GM21447 (cell line): ENCODE results near the gene LRRC71.

Experiments used
- ATAC-seq: cut with Tn5 transposase; IDR thresholded peaks from one replicate; pipeline ENCODE4 v1.9.1; 2021; ENCODE audit not compliant: unreplicated experiment

LRRC71 gene

DNA sequence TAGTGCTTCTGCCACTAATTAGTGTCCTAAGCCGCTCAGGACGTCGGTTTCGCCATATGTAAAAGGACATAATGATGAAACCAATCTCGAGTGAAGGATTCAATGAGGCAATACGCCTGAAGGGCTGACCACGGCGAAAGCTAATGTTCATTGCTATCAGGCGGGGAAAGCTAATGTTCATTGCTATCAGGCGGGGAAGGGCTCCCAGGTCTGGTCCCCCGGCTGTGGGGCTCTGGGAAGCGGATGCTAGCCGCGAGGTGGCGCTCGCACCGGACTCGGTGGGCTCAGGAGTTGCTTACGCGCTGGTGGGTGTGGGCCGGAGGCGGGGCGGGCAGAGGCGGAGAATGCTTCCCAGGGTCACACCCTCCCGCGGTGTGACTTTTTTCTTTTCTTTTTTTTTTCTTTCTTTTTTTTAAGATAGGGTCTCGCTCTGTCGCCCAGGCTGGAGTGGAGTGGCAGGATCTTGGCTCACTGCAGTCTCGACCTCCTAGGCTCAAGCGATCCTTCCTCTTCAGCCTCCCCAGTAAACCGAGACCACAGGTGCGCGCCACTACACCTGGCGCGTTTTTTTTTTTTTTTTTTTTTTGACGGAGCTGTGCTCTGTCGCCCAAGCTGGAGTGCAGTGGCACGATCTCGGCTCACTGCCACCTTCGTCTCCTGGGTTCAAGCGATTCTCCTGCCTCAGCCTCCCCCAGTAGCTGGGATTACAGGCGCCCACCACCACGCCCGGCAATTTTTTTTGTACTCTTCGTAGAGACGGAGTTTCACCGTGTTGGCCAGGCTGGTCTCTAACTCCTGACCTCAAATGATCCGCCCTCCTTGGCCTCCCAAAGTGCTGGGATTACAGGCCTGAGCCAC lies 28.0 kb upstream of the LRRC71 start:
- peak; percentile 79 for ATAC-seq

DNA sequence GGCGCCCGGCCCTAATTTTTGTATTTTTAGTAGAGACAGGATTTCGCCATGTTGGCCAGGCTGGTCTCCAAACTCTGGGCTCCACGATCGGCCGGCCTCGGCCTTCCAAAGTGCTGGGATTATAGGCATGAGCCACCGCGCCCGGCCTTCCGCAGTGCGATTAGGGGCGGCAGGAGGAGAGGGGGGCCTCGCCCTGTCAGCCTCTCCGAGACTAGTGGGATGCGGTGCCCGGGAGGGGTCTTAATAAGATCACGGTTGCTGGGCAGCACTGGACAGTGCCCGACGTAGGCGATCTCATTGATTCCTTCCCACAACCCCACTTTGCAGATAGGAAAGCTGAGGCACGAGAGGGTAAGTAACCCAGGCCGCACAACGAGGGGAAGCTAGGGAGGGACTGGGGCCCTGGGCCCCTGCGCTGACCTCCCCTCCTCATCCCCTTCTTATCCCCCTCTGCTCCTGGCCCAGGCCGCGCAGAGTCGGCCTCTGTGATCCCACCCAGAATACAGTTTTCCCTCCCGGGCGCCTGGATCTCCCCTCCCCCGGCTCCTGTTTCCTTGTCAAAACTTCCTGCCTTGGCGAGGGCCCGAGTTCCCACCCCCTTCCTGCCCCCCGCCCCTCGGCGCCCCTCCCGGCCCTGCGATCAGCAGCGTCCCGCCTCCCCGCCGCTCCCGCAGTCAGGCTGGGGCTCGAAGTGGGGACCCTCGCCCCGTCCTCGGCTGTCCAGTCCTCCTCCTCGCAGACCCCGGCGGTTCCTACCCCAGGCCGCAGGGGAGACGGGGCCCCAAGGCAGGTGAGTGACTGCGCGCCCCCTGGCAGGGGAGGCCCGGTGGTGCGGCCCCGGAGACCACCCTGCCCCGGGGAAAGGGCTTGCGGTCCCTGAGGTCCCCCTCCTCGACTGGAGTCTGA lies 27.1 kb upstream of the LRRC71 start, which contains the start of gene PEAR1:
TSS of gene PEAR1 (plus strand) at position 671 of the 906 bp plus-strand sequence. CDS start 10,209 bp downstream, outside the sequence.
- no peak for ATAC-seq

DNA sequence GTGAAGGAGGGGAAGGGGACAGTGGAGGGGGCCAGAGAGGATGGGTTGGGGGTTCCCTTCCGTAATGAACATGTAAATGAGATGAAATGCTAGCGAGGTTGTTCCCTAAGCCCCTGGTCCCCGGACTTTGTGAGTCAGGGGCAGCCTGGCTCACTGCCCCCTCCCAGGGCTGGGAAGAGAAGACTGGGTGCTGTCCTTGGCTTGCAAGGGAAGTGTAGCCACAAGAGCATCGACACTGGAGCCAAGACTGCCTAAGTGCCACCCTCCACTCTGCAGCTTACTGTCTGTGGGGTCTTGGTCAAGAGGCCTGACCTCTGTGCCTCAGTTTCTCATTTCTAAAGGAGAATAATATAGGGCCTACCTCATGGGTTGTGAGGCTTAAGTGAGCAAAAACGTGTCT lies 26.4 kb upstream of the LRRC71 start:
- ATAC-seq: no peak

DNA sequence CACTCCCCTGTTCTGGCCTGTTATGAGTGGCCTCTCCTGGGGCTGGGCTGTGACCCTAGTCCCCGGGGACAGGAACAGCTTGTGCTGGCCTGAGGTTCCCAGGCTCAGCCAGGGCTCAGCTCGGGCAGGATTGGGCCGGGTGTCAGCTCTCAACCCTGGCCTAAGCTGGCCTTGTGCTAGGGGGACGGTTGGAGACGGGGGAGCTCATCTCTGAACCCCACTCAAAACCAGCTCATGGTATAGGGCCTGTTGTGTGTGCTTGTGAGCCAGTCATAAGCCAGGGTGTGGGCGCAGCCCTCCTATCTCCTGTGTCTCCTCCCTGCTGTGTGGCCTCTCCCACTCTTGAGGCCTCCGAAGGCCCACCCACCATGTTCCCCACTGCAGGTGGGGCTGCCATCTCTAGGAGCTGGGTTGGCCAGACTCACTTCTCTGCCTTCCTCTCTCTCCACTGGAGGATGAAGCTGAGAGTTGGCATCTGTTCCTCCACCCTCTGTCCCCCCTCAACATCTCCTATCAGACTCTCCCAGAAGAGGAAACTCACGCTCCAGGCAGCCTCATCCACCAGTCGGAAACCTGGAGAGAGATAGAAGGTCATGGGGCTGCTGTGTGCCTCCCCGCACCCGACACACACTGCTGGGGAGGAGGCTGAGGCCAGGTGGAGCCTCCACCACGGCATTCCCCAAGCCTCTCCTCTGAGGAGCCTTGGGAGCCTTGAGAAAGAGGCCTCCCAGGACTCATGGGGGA lies 25.5 kb upstream of the LRRC71 start:
- ATAC-seq: no peak

DNA sequence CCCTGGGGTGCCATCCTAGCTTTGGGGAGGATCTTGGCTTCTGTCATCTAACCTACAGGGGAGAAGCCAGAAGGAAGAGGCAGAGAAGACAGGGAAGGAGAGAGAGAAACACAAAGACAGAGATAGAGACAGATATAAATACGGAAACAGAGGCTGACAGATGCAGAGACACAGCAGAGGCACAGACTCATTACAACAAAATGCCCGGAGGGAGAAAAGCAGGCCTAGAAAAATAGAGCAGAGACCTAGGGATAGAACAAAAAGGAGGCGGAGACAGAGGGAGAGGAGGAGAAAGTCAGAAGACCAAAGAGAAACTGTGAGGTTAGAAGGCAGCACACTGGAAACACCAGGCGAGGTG lies 25.0 kb upstream of the LRRC71 start:
- ATAC-seq: no peak

DNA sequence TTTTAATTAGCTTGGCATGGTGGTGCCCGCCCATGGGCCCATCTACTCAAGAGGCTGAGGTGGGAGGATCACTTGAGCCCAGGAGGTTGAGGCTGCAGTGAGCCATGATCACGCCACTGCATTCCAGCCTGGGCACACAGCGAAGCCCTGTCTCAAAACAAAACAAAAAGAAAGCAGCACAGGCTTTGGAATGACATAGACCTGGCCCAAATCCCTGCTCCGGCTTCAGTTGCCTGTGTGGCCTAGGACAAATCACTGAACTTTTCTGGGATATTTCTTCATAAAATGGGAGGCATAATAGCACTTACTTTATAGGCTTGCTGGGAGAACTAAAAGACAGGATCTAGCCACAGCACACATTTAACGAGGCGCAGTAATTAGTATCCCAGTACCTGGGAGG lies 24.5 kb upstream of the LRRC71 start:
- no peak for ATAC-seq

DNA sequence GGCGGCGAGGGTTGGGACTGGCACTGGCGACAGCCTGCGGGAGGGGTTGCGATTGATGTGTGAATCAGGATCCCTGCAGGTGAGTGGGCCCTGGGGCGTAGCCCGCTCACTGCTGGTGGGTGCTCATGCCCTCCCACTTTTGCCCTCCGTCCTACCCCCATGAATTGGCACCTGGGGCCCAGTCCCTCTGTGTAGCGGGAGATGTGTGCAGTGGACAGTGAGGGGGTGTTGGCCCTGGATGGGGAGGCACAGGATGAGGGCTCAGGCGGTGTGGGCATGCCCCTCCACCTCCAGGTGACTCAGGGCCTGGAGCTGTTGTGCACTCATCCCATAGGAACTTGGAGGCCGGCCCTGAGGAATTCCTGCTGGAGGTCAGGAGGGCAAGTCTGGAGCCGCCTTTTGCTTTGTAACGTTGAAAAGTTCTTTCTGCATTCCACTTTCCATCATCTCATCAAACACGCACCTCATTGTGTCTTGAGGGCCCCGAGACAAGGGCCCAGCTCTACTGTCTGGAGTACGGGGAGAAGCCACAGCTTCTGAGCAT lies 23.9 kb upstream of the LRRC71 start:
- no peak for ATAC-seq

DNA sequence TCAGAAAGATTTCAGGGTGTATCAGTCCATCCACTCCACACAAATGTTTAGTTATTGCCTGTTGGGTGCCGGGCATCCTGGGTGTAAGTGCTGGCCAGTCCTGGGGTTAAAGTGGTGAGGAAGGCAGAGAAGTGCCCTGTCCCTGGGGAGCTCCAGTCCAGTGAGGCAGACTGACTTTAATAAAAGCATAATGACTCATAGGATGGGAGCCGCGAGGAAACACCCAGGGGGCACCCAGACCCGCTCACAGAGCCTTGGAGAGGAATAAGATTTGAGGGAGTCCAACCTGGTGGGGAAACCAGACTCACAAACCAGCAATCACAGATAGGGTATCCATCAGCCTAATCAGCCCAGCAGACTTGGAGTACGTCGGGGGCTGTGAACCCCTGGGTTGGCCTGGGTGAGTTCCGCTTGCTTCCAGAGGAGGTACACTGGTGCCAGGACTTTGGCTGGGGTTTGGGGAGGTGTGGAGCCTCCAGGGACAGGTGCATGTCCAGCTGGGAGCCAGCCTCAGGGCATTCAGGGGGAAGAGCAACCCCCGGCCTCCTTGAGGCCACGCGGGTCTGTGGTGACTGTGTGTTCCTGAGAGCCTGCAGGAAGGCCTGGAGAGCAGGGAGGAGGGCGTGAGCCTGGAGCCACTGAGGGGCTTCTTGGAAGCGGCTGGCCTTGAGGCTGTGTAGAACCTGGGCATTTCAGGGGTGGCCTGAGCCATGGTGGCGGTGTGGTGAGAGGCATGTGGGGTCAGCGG lies 23.2 kb upstream of the LRRC71 start:
- no peak for ATAC-seq

DNA sequence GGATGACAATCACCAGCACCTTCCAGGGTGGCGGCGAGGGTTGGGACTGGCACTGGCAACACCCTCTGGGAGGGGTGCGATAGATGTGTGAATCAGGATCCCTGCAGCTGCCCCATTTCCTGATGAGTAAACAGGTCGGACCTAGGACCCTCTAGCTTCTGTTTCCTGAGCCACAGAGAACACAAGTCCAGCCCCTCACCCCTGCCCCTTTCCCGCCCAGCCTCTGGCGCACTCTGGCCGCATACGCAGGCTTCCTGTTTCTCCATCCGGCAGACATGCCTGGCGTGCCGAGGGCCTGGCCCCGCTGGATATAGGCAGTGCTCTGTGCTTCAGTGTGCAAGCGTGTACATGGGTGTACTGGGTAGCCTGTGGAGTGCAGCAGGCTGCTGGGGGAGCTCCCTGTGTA lies 22.3 kb upstream of the LRRC71 start:
- no peak for ATAC-seq

DNA sequence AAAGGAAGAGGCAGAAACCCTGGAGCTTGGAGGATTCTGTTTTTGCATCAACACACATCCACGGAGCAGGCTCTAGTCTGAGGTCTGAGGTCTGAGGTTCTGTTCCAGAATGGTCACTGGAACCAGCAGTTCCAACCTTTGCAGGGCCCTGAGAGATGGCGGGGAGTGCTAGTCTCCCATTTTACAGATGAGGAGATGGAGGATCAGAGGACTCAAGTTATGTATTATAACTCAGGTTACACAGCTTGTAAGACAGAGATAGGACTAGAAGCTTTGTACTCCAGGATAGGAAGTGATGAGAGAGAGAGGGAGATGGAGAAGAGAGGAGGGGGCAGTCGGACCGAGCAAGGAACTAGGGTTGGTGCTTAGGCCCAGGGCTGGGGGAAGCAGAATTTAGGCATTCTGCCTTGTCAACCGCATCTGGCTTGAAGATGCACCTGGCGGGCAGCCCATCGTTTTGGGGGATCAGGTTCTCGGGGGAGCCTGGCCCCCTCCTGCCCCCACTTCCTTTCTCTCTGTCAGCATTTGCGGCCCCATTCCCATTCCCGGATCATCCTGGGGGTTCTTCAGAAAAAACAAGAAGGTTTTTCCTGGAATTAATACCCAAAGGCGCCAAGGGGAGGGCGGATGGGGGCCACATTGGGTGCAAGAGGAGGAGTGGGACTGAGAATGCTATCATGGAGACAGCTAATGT lies 21.3 kb upstream of the LRRC71 start:
- no peak for ATAC-seq

DNA sequence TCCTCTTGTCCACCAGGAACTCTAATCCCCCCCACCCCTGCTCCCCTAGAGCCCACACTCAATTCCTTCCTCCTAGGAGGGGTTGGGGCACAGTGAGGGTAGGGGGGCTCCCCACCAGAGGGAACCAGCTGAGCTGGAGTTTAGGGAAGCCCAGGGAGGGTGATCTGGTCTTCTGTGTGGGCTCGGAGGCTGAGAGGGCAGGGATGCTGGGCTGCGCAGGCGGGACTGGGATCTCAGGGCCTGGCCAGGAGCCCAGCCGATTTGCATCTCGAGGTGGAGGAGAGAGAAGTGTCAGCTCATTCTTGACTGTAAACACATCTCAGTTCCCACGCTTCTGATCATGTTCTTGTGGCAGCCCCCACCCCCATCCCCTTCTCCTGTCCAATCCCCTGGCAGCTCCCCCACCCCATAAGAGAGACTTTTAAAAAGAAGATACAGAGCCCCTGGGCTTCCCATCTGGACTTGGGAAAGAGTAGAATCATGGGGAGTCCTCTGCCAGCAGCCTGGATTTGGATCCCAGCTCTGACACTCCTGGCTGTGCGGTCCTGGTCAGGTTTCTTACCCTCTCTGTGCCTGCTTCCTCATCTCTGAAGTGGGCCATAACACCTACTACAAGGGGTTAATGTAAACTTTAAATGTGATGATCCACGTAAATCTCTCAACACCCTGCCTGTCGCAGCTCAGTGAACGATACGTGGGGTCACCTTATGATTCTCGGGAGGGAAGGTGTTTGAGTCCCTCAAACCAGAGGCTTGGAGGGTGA lies 20.3 kb upstream of the LRRC71 start:
- no peak for ATAC-seq

DNA sequence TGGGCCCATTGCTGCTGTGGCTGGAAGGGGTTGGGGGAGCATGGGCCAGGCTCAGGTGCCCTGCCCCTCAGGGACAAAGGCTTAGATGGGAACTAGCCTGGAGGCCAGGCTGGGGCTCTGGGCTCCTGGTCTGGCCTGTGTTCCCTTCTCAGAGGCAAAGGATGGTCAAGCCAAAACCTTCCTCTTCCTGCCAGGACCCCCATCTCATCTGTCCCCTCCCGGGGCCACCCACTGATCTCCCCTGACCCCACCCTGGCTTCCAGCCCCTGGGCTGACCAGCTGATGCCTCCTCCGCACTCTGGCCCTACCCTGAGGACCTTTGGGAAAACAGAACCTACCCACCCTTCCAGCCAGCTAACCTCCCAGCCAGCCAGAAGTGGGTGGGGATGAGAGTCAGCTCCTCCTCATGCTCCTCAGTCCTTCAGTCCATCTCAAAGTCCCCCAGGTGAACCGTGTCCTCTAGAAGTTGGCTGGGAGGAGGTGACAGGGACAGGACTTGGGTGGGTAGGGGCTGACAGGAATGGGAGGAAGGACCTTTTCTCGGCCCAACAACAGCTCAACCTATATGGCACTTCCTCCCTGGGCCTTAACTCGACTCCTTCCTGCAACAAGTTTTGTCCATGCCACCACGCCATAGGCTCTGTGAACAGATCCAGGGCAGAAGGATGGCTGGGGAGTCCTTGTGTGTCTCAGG lies 19.4 kb upstream of the LRRC71 start:
- ATAC-seq: no peak

DNA sequence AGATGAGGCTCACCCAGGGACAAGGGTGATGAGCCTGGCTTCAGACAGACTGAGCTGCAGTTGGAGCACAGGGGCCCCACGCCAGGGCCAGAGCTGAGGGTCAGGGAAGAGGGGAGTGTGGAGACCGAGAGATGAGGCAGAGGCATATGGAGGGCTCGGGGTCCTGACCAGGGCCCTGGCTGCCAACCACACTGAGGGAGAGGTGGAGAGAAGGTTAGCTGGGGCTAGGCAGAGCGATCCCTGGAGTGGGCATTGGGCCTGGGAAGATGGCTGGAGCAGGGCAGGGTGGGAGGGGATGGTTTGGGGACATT lies 18.9 kb upstream of the LRRC71 start:
- ATAC-seq: no peak

DNA sequence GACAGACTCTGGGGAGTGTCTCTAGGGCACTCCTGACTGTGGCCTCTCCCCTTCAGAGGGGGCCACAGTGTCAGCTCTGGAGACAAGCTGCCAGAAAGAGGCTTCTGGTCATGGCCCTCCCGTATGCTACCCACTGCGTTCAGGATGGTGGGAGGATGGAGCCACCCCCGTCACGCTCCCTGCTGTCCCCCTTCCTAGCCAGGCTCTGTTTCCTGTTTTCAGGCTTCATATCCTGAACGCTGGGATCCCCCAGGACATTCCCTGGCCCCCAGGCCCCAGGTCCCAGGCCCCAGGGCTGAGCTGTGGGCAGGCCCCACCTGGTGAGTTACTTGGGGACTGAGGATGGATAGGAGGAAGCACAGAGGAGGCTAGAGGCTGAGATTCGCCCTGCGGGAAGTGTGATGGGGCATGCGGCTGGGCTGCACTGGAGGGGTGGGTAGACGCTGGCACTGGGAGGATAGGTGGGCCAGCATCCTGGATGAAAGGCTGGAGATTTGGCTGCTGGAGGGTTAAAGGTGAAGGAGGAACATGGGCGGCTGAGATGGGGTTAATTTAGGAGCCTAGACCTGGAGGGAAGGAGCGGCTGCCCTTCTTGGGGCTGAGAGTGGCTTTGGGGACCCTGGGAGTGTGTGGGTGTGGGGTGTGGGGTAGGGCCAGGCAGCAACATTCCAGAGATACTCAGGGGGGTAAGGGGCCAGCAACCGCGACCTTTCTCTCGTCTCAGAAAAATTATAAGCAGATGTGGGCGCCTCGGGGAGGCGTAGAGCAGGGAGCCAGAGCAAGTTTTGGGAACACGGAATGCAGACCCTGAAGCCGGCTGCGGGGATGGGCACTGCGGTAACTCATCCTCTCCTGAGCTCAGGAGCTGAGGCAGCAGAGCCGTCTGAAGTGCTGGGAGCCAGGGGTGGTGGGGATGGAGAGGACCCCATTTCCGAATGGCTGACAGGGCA lies 18.2 kb upstream of the LRRC71 start:
- no peak for ATAC-seq

DNA sequence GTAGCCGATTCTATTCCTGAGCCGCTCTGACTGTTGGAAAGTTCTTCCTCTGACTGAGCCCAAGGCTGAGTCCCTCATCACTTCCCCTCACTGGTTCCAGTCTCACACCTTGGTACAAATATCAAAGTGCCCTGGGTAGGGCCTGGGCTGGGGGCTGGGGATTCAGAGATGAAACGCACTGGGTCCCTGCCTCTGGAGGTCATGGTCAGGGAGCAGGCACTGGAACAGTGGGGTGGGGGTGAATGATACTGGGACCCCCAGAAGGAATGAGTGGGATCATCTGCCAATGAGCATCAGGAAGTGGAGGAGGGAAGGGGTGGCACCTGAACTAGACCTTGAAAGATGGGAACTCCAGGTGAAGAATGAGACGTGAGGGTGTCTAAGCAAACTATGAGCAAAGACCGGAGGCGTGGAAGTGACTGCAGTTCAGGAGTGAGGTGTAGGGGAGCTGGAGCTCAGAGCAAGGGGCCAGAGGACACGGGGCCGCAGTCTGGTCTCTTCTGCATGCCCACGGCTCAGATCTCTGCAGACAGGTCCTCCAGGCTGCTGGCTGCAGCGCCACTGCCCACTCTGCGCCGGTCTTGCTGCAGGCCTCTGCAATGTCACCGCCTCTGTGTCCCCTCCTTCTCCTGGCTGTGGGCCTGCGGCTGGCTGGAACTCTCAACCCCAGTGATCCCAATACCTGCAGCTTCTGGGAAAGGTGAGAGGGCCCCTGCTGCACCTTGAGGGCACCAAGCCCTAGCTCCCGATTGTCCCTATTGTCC lies 16.9 kb upstream of the LRRC71 start:
- no peak for ATAC-seq

DNA sequence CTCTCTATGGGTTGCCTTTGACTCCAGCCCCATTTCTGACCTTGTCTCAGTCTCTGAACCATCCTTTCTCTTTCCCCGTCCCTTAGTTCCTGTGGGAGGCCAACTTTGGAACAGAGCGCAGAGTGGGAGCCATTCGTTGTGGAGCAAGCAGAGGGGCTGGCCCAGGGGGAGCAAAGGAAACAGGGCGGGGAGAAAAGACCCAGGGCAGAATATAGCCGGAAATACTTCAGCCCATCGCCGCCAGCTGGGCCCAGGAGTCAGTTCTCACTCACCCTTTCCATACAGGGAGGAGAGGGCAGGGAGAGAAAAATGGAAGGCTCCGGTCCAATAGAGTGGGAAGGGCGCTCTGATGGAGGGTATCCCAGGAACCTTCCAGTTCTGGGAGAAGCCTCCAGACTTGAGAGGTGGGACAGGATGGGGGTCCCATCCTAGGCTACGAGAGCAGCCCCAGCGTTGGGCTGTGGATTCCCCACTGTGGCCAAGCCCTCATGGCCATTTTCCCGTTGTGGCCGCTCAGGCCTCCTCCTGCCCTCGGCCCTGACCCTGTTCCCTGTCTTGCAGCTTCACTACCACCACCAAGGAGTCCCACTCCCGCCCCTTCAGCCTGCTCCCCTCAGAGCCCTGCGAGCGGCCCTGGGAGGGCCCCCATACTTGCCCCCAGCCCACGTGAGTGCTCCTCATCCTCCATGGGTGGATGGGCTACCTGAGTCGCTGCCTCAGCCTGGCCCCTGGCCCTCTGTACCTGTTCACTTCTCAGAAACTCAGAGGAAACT lies 16.1 kb upstream of the LRRC71 start:
- no peak for ATAC-seq
